Melanocyte of skin (primary cell): ENCODE measurements around the gene MYH1. TPM values are rescaled to one million over a fixed set of nuclear protein-coding genes. Genes with fewer than 3 reads are reported as not detected.

Experiments used
- total RNA-seq, 2 donors: library from RNA; depleted of rRNA; stranded (reverse); fragments of >200 nt; gene quantifications; 2 replicates each; pipeline ENCODE4 v1.2.3, GENCODE V29; 2012

MYH1 gene
- not detected for total RNA-seq

GRCh38 chr17:10518271-10519037, at the start of gene MYH1:
Gene MYH1 (minus strand): TSS chr17:10518542. CDS start chr17:10516642, 1,900 bp downstream.

GRCh38 chr17:10549096-10549842, 30.9 kb upstream of the MYH1 start, which contains the start of gene MYH2:
Gene MYH2 (minus strand): TSS chr17:10549658. CDS start chr17:10547920, 1,738 bp downstream.

GRCh38 chr17:10469459-10469858, 48.9 kb downstream of the MYH1 start, which contains the start of gene MYH4:
Gene MYH4 (minus strand): TSS chr17:10469559. CDS start chr17:10466745, 2,814 bp downstream.

Other genes starting within 250 kb of the MYH1 start
- not detected for gene MYH13, start 145.5 kb downstream of the MYH1 start, total RNA-seq
- not detected for gene MYH8, start 96.6 kb downstream of the MYH1 start, total RNA-seq
- not detected for gene MYH4, start 49.0 kb downstream of the MYH1 start, total RNA-seq
- not detected for gene MYH2, start 31.1 kb upstream of the MYH1 start, total RNA-seq
- gene MYH3, start 138.8 kb upstream of the MYH1 start, total RNA-seq: under 1 TPM; 0.67 to 0.69 TPM
- 10 to 100 TPM; 16.2 to 26.6 TPM for gene SCO1, start 179.0 kb upstream of the MYH1 start, total RNA-seq
- gene ADPRM, start 179.1 kb upstream of the MYH1 start, total RNA-seq: 10 to 100 TPM; 14.7 to 16.2 TPM
- gene TMEM220, start 211.5 kb upstream of the MYH1 start, total RNA-seq: 1 to 10 TPM; 1.7 to 5.0 TPM